ENCODE results near the gene CROCC2. TPM values are rescaled to one million over a fixed set of nuclear protein-coding genes. Genes with fewer than 3 reads are reported as not detected.

CROCC2 gene
- total and polyA plus RNA-seq, 2 of the 13 experiments (the other 11 are each of a cell fraction or from before 2014, with no cell fraction given) = not detected

DNA sequence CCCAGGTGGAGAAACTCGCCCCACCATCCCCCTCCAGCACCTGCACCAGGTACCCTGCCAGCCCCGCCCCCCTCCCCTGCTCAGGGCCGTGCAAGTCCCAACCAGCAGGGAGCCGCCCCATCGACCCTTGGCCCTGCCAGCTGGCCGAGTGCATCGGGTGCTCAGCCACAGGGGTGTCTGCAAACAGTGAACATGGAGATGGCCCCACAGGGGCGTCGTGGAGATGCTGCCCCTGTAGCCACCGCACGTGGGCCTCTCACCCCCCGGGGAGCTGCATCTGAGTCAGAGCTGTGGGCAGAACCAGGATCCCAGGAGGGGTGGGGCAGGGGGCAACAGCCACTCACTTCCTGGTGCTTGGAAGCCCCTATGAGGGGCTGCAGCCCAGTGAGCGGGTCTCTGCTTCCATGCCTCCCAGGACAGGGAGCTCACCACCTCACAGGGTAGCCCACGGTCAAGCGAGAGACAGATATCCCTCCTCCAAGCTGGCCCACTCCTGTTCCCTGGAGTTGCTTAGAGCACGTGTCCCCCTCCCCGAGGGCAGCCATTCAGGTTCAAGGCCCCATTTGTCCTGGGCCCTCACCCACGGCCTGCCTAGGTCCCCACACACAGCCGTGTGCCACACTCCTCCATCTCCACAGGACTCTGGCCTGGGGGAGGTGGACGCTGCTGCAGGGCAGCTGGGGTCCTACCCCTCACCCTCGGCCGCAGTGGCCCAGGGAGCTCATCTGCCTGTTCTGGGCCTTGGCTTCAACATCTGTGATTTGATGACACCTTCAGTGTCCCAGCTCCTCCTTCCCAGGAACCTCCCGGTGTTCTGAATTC, 9.1 kb upstream of the CROCC2 start (continued):
- TF ChIP-seq, protein P1, sequence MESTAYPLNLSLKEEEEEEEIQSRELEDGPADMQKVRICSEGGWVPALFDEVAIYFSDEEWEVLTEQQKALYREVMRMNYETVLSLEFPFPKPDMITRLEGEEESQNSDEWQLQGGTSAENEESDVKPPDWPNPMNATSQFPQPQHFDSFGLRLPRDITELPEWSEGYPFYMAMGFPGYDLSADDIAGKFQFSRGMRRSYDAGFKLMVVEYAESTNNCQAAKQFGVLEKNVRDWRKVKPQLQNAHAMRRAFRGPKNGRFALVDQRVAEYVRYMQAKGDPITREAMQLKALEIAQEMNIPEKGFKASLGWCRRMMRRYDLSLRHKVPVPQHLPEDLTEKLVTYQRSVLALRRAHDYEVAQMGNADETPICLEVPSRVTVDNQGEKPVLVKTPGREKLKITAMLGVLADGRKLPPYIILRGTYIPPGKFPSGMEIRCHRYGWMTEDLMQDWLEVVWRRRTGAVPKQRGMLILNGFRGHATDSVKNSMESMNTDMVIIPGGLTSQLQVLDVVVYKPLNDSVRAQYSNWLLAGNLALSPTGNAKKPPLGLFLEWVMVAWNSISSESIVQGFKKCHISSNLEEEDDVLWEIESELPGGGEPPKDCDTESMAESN (CRISPR knock-in tag; conservative IDR thresholded peaks at IDR 0.05) = no peak
- TF ChIP-seq NR3C1 (CRISPR knock-in tag; IDR thresholded peaks at IDR 0.05) = no peak
- no peak for TF ChIP-seq WIZ (CRISPR knock-in tag; IDR thresholded peaks at IDR 0.05)
- no peak for TF ChIP-seq ARNT (IDR thresholded peaks at IDR 0.05)
- TF ChIP-seq ZFP36L2 (CRISPR knock-in tag; IDR thresholded peaks at IDR 0.05) = no peak
- TF ChIP-seq, protein P2, sequence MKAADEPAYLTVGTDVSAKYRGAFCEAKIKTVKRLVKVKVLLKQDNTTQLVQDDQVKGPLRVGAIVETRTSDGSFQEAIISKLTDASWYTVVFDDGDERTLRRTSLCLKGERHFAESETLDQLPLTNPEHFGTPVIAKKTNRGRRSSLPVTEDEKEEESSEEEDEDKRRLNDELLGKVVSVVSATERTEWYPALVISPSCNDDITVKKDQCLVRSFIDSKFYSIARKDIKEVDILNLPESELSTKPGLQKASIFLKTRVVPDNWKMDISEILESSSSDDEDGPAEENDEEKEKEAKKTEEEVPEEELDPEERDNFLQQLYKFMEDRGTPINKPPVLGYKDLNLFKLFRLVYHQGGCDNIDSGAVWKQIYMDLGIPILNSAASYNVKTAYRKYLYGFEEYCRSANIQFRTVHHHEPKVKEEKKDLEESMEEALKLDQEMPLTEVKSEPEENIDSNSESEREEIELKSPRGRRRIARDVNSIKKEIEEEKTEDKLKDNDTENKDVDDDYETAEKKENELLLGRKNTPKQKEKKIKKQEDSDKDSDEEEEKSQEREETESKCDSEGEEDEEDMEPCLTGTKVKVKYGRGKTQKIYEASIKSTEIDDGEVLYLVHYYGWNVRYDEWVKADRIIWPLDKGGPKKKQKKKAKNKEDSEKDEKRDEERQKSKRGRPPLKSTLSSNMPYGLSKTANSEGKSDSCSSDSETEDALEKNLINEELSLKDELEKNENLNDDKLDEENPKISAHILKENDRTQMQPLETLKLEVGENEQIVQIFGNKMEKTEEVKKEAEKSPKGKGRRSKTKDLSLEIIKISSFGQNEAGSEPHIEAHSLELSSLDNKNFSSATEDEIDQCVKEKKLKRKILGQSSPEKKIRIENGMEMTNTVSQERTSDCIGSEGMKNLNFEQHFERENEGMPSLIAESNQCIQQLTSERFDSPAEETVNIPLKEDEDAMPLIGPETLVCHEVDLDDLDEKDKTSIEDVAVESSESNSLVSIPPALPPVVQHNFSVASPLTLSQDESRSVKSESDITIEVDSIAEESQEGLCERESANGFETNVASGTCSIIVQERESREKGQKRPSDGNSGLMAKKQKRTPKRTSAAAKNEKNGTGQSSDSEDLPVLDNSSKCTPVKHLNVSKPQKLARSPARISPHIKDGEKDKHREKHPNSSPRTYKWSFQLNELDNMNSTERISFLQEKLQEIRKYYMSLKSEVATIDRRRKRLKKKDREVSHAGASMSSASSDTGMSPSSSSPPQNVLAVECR (CRISPR knock-in tag; IDR thresholded peaks at IDR 0.05; ENCODE audit: borderline replicate concordance) = peak; percentile 71
- TF ChIP-seq ZNF788 (CRISPR knock-in tag; IDR thresholded peaks at IDR 0.05; ENCODE audit: borderline replicate concordance) = no peak; the same call in 1 of the 2 replicates
- TF ChIP-seq ZNF326 (CRISPR knock-in tag; IDR thresholded peaks at IDR 0.05; ENCODE audit: borderline replicate concordance) = no peak
- no peak for TF ChIP-seq JUNB (CRISPR knock-in tag; IDR thresholded peaks at IDR 0.05; ENCODE audit: borderline replicate concordance)
- no peak for TF ChIP-seq MXD4 (CRISPR knock-in tag; IDR thresholded peaks at IDR 0.05)
- TF ChIP-seq EEA1 (CRISPR knock-in tag; IDR thresholded peaks at IDR 0.05; ENCODE audit: borderline replicate concordance) = no peak
- TF ChIP-seq ZNF776 (CRISPR knock-in tag; IDR thresholded peaks at IDR 0.05) = no peak
- TF ChIP-seq HCFC1 (IDR thresholded peaks at IDR 0.05; ENCODE audit: low read depth, low read length) = no peak
- TF ChIP-seq ZNF737 (CRISPR knock-in tag; IDR thresholded peaks at IDR 0.05; ENCODE audit: borderline replicate concordance) = no peak
- TF ChIP-seq HMGXB3 (CRISPR knock-in tag; IDR thresholded peaks at IDR 0.05; ENCODE audit: borderline replicate concordance) = no peak

All from HepG2 (cell line).